ENCODE results near the gene RNASE4.

DNA sequence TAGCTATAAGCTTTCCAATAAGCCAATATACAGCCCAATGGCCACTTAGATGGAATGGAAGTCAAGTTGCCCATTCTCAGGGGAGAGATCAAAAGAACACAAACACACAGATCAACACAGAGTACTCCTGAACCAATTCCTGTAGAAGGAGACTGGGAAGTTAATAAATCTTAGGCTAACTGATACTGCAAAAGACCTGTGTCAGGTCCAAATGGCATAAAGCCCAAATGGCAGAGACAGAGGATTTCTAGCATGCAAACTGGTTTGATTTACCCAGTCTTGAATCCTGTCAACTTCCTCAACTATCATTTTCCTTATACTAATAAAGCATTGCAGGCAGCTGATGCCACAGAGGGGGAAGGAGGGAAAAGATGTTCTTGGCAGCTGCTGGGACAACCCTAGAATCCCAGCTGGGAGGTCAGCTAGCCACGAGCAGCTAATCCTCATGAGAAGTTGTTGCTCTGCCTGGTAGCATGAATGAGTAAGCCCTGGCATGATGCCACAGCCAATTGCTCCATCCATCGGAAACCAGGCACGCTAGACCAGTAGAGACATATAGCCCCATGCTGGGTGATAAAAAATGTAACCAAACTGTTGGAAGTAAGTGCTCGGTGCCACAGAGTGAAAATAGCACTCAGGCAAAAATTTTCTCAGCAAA lies 30.4 kb downstream of the RNASE4 start:
- TF ChIP-seq, protein P1, sequence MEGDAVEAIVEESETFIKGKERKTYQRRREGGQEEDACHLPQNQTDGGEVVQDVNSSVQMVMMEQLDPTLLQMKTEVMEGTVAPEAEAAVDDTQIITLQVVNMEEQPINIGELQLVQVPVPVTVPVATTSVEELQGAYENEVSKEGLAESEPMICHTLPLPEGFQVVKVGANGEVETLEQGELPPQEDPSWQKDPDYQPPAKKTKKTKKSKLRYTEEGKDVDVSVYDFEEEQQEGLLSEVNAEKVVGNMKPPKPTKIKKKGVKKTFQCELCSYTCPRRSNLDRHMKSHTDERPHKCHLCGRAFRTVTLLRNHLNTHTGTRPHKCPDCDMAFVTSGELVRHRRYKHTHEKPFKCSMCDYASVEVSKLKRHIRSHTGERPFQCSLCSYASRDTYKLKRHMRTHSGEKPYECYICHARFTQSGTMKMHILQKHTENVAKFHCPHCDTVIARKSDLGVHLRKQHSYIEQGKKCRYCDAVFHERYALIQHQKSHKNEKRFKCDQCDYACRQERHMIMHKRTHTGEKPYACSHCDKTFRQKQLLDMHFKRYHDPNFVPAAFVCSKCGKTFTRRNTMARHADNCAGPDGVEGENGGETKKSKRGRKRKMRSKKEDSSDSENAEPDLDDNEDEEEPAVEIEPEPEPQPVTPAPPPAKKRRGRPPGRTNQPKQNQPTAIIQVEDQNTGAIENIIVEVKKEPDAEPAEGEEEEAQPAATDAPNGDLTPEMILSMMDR (IDR thresholded peaks at IDR 0.05 in 8 of 11, conservative IDR thresholded peaks at IDR 0.05 in 3 of 11), result no peak
- TF ChIP-seq POLR2AphosphoS5 (IDR thresholded peaks at IDR 0.05) (peak in 1 of 3 donors; percentile 76), POLR2A (IDR thresholded peaks at IDR 0.05) (no peak)
